Activated naive CD8-positive, alpha-beta T cell treated with anti-CD3 and anti-CD28 coated beads, Interleukin-2, amount 10 ng/mL, durations not matched to agents 7 days and 5 days (primary cell): Measurements from ENCODE around the gene SLC5A5. TPM values are rescaled to one million over a fixed set of nuclear protein-coding genes. Genes with fewer than 3 reads are reported as not detected.

Source experiments
- ATAC-seq: fragments of 150-1000 bp; cut with Tn5 transposase; one replicate; pipeline ENCODE4 v1.10.0; 2021; ENCODE audit warnings: low read depth, moderate library complexity
- POLR2A ChIA-PET: fragments of 350-600 bp; sonication (Branson Sonifier 250); formaldehyde crosslinking; loops from one replicate; lab custom pipeline; 2021; ENCODE audit warnings: antibody characterized with exemption; lab: Charles Lee
- DNase-seq: peaks from one replicate; pipeline ENCODE4 v3.0.0; 2021
- H3K27ac Mint-ChIP-seq: one replicate; pipeline ENCODE4 v1.8.0; 2022; ENCODE audit warnings: mild to moderate bottlenecking, mixed read lengths
- H3K27me3 Mint-ChIP-seq: one replicate; pipeline ENCODE4 v1.8.0; 2022; ENCODE audit warnings: mild to moderate bottlenecking, moderate library complexity, mixed read lengths
- H3K36me3 Mint-ChIP-seq: one replicate; pipeline ENCODE4 v1.8.0; 2021; ENCODE audit warnings: mild to moderate bottlenecking, mixed read lengths
- H3K4me1 Mint-ChIP-seq: one replicate; pipeline ENCODE4 v1.8.0; 2021; ENCODE audit warnings: mixed read lengths
- H3K4me3 Mint-ChIP-seq: one replicate; pipeline ENCODE4 v1.8.0; 2022; ENCODE audit warnings: mild to moderate bottlenecking, moderate library complexity, mixed read lengths
- H3K9me3 Mint-ChIP-seq: one replicate; pipeline ENCODE4 v1.8.0; 2021; ENCODE audit warnings: mixed read lengths
- total RNA-seq, 2 experiments: library from RNA; stranded (reverse); gene quantifications; one replicate each; pipeline ENCODE4 v1.2.3, GENCODE V29; 2021

SLC5A5 gene
- 1 to 10 TPM; 1.8 to 2.2 TPM for total RNA-seq

GRCh38 chr19:17871878-17872250, at the start of gene SLC5A5:
Gene SLC5A5, plus strand, starts transcription at chr19:17871945. Its CDS starts 375 bp downstream, at chr19:17872320.
- peak; percentile 22 for ATAC-seq
- peak; percentile 67 for DNase-seq
- H3K4me1 Mint-ChIP-seq: peaks cover 12% of the 10 kb centered on the region
- no peaks in the 10 kb centered on the region for H3K9me3 Mint-ChIP-seq
- no peaks in the 10 kb centered on the region for H3K27me3 Mint-ChIP-seq
- peak within 1 kb of the TSS; percentile 85 for H3K27ac Mint-ChIP-seq
- POLR2A ChIA-PET: interaction anchor here (0.6 to 4.2 kb wide), 8 partner anchors 8 to 246 kb away, joined by 3 to 44 read pairs (median 5); partner anchors contain the start of genes CCDC124 and RPL18A
- peaks cover 2% of the 10 kb centered on the region for H3K36me3 Mint-ChIP-seq
- peak within 1 kb of the TSS; percentile 93 for H3K4me3 Mint-ChIP-seq

- H3K4me3 Mint-ChIP-seq: no peak overlapping the region
- H3K36me3 Mint-ChIP-seq: peaks cover 9% of the 10 kb centered on the region
- H3K4me1 Mint-ChIP-seq: peaks cover 3% of the 10 kb centered on the region
- no peaks in the 10 kb centered on the region for H3K27me3 Mint-ChIP-seq
- H3K9me3 Mint-ChIP-seq: no peaks in the 10 kb centered on the region
- H3K27ac Mint-ChIP-seq: no peak overlapping the region
- DNase-seq (no peak), ATAC-seq (no peak)
- POLR2A ChIA-PET: interaction anchor here (1.5 to 2.2 kb wide), 3 partner anchors 15 to 23 kb away, joined by 3 to 5 read pairs (median 4); no protein-coding TSS in a partner anchor
Measured at GRCh38 chr19:17824339-17824738, 47.4 kb upstream of the SLC5A5 start.

GRCh38 chr19:17826508-17827056, 45.2 kb upstream of the SLC5A5 start:
- DNase-seq (no peak), ATAC-seq (no peak)
- Mint-ChIP-seq H3K27me3 (no peaks in the 10 kb centered on the region), H3K27ac (no peak overlapping the region), H3K9me3 (no peaks in the 10 kb centered on the region), H3K4me3 (no peak overlapping the region), H3K4me1 (peaks cover 3% of the 10 kb centered on the region), H3K36me3 (peaks cover 24% of the 10 kb centered on the region)
- POLR2A ChIA-PET: no interaction called here

- Mint-ChIP-seq H3K36me3 (peaks cover 49% of the 10 kb centered on the region), H3K4me1 (peaks cover 3% of the 10 kb centered on the region), H3K4me3 (no peak overlapping the region), H3K9me3 (peaks cover 1% of the 10 kb centered on the region), H3K27me3 (no peaks in the 10 kb centered on the region), H3K27ac (no peak overlapping the region)
- DNase-seq: no peak
- POLR2A ChIA-PET: interaction anchor here (0.9 kb wide), 1 partner anchor 17 kb away, joined by 3 read pairs; no protein-coding TSS in a partner anchor
- ATAC-seq: no peak
Measured at GRCh38 chr19:17829855-17830566, 41.7 kb upstream of the SLC5A5 start.

GRCh38 chr19:17830567-17831418, 41.0 kb upstream of the SLC5A5 start:
- Mint-ChIP-seq H3K36me3 (peaks cover 52% of the 10 kb centered on the region), H3K27me3 (no peaks in the 10 kb centered on the region), H3K27ac (no peak overlapping the region), H3K4me3 (no peak overlapping the region), H3K4me1 (peaks cover 9% of the 10 kb centered on the region), H3K9me3 (peaks cover 1% of the 10 kb centered on the region)
- DNase-seq (peak; percentile 51), ATAC-seq (peak; percentile 35)
- POLR2A ChIA-PET: interaction anchor here (0.9 kb wide), 1 partner anchor 16 kb away, joined by 3 read pairs; no protein-coding TSS in a partner anchor

GRCh38 chr19:17831419-17831888, 40.3 kb upstream of the SLC5A5 start:
- Mint-ChIP-seq H3K4me3 (no peak overlapping the region), H3K9me3 (peaks cover 1% of the 10 kb centered on the region), H3K27me3 (no peaks in the 10 kb centered on the region), H3K27ac (no peak overlapping the region), H3K36me3 (peaks cover 56% of the 10 kb centered on the region), H3K4me1 (peaks cover 9% of the 10 kb centered on the region)
- POLR2A ChIA-PET: no interaction called here
- DNase-seq: no peak
- ATAC-seq: no peak

GRCh38 chr19:17832443-17833208, 39.1 kb upstream of the SLC5A5 start:
- POLR2A ChIA-PET: interaction anchor here (0.9 to 1.5 kb wide), 2 partner anchors 10 to 15 kb away, joined by 3 to 4 read pairs; partner anchors contain the start of gene JAK3
- no peak for ATAC-seq
- peaks cover 12% of the 10 kb centered on the region for H3K4me1 Mint-ChIP-seq

GRCh38 chr19:17834350-17835181, 37.2 kb upstream of the SLC5A5 start:
- no peaks in the 10 kb centered on the region for H3K27me3 Mint-ChIP-seq
- POLR2A ChIA-PET: interaction anchor here (0.8 to 1.2 kb wide), 2 partner anchors 11 to 30 kb away, joined by 3 to 7 read pairs; no protein-coding TSS in a partner anchor
- peaks cover 9% of the 10 kb centered on the region for H3K4me1 Mint-ChIP-seq
- H3K4me3 Mint-ChIP-seq: no peak overlapping the region
- peaks cover 68% of the 10 kb centered on the region for H3K36me3 Mint-ChIP-seq
- no peak for DNase-seq
- ATAC-seq: no peak
- peaks cover 1% of the 10 kb centered on the region for H3K9me3 Mint-ChIP-seq
- H3K27ac Mint-ChIP-seq: no peak overlapping the region

More at GRCh38 chr19:17832443-17833208, 39.1 kb upstream of the SLC5A5 start:
- no peak for DNase-seq
- Mint-ChIP-seq H3K36me3 (peaks cover 63% of the 10 kb centered on the region), H3K4me3 (no peak overlapping the region), H3K27ac (no peak overlapping the region), H3K27me3 (no peaks in the 10 kb centered on the region), H3K9me3 (peaks cover 1% of the 10 kb centered on the region)

GRCh38 chr19:17835182-17836006, 36.4 kb upstream of the SLC5A5 start:
- H3K27ac Mint-ChIP-seq: peak overlapping the region; percentile 2
- POLR2A ChIA-PET: interaction anchor here (1.2 kb wide), 1 partner anchor 31 kb away, joined by 7 read pairs; no protein-coding TSS in a partner anchor
- peaks cover 1% of the 10 kb centered on the region for H3K9me3 Mint-ChIP-seq
- no peaks in the 10 kb centered on the region for H3K27me3 Mint-ChIP-seq
- H3K4me3 Mint-ChIP-seq: no peak overlapping the region
- H3K36me3 Mint-ChIP-seq: peaks cover 66% of the 10 kb centered on the region
- DNase-seq (no peak), ATAC-seq (no peak)
- H3K4me1 Mint-ChIP-seq: peaks cover 9% of the 10 kb centered on the region

GRCh38 chr19:17836530-17836929, 35.2 kb upstream of the SLC5A5 start:
- ATAC-seq: no peak
- DNase-seq: no peak
- Mint-ChIP-seq H3K4me1 (peaks cover 9% of the 10 kb centered on the region), H3K4me3 (no peak overlapping the region), H3K9me3 (peaks cover 1% of the 10 kb centered on the region), H3K27ac (peak overlapping the region; percentile 55), H3K27me3 (no peaks in the 10 kb centered on the region), H3K36me3 (peaks cover 64% of the 10 kb centered on the region)
- POLR2A ChIA-PET: no interaction called here

- DNase-seq (no peak), ATAC-seq (no peak)
- Mint-ChIP-seq H3K27ac (no peak overlapping the region), H3K27me3 (no peaks in the 10 kb centered on the region), H3K4me1 (peaks cover 10% of the 10 kb centered on the region), H3K36me3 (peaks cover 59% of the 10 kb centered on the region), H3K4me3 (no peak overlapping the region), H3K9me3 (no peaks in the 10 kb centered on the region)
- POLR2A ChIA-PET: interaction anchor here (0.7 kb wide), 1 partner anchor 9 kb away, joined by 4 read pairs; no protein-coding TSS in a partner anchor
Measured at GRCh38 chr19:17837972-17838371, 33.8 kb upstream of the SLC5A5 start.
